Liver (tissue), 9 donors: ENCODE results near the gene TACR2. TPM values are rescaled to one million over a fixed set of nuclear protein-coding genes. Genes with fewer than 3 reads are reported as not detected.

ENCODE experiments used
- DNase-seq: peaks from one replicate; pipeline ENCODE4 v3.0.0-alpha.2; 2017; ENCODE audit warnings: low spot score
- H3K27ac ChIP-seq, 2 donors: one replicate each; pipeline ENCODE4 v1.7.0; 2013; ENCODE audit warnings: inconsistent platforms in 2 of 2, low read length in 2 of 2, control low read depth in 1 of 2, low read depth in 1 of 2, mild to moderate bottlenecking in 1 of 2
- H3K27me3 ChIP-seq, 4 donors: one replicate each; pipeline versions ENCODE4 v1.6.1 to v1.7.0; 2013; ENCODE audit warnings: low read length in 3 of 4, inconsistent platforms in 1 of 4, mild to moderate bottlenecking in 1 of 4, moderate library complexity in 1 of 4; ENCODE audit not compliant: control insufficient read depth in 4 of 4, insufficient read depth in 4 of 4
- H3K36me3 ChIP-seq, 4 donors: one replicate each; pipeline versions ENCODE4 v1.6.1 to v1.7.0; 2013; ENCODE audit warnings: low read length in 3 of 4, mild to moderate bottlenecking in 3 of 4, low read depth in 1 of 4, moderate library complexity in 1 of 4; ENCODE audit not compliant: control insufficient read depth in 4 of 4, insufficient read depth in 3 of 4
- H3K4me1 ChIP-seq, 4 donors: one replicate each; pipeline versions ENCODE4 v1.6.1 to v1.7.0; 2013; ENCODE audit warnings: low read length in 3 of 4, mild to moderate bottlenecking in 3 of 4, moderate library complexity in 1 of 4; ENCODE audit not compliant: control insufficient read depth in 4 of 4, insufficient read depth in 4 of 4
- H3K4me3 ChIP-seq, 3 donors: one replicate each; pipeline versions ENCODE4 v1.6.1 to v1.7.0; 2013; ENCODE audit warnings: low read length in 3 of 3, control low read depth in 1 of 3, low read depth in 1 of 3, mild to moderate bottlenecking in 1 of 3
- H3K9ac ChIP-seq, 2 donors: one replicate each; pipeline ENCODE4 v1.7.0; 2013; ENCODE audit warnings: low read length in 2 of 2, mild to moderate bottlenecking in 2 of 2, moderate library complexity in 2 of 2, control low read depth in 1 of 2, low read depth in 1 of 2
- H3K9me3 ChIP-seq, 4 donors: one replicate each; pipeline versions ENCODE4 v1.6.1 to v1.7.0; 2013; ENCODE audit warnings: low read length in 3 of 4; ENCODE audit not compliant: control insufficient read depth in 4 of 4
- EGR1 ChIP-seq, 2 donors: IDR thresholded peaks; 2 replicates each; pipeline ENCODE4 v1.6.1; 2016 to 2018; ENCODE audit warnings: antibody characterized with exemption in 2 of 2, low read depth in 2 of 2
- FOXA1 ChIP-seq: IDR thresholded peaks from 2 replicates; pipeline ENCODE4 v1.6.1; 2016; ENCODE audit warnings: antibody characterized with exemption
- FOXA2 ChIP-seq: IDR thresholded peaks from 2 replicates; pipeline ENCODE4 v1.6.1; 2016; ENCODE audit warnings: antibody characterized with exemption
- GABPA ChIP-seq, 2 donors: IDR thresholded peaks in 1 of 2; conservative IDR thresholded peaks in 1 of 2; 2 replicates each; pipeline ENCODE4 v1.6.1; 2016; ENCODE audit warnings: antibody characterized with exemption in 2 of 2, mild to moderate bottlenecking in 1 of 2, moderate library complexity in 1 of 2
- HNF4A ChIP-seq, 2 donors: conservative IDR thresholded peaks; 2 replicates each; pipeline ENCODE4 v1.6.1; 2016; ENCODE audit warnings: antibody characterized with exemption in 2 of 2, mild to moderate bottlenecking in 2 of 2
- HNF4G ChIP-seq: IDR thresholded peaks from 2 replicates; pipeline ENCODE4 v1.6.1; 2016; ENCODE audit warnings: antibody characterized with exemption
- JUND ChIP-seq, 2 donors: IDR thresholded peaks; 2 replicates each; pipeline ENCODE4 v1.6.1; 2016; ENCODE audit warnings: antibody characterized with exemption in 2 of 2
- NR2F2 ChIP-seq: IDR thresholded peaks from 2 replicates; pipeline ENCODE4 v1.6.1; 2016; ENCODE audit warnings: antibody characterized with exemption
- RAD21 ChIP-seq, 2 donors: IDR thresholded peaks; 2 replicates each; pipeline ENCODE4 v1.6.1; 2016; ENCODE audit warnings: antibody characterized with exemption in 2 of 2, mild to moderate bottlenecking in 2 of 2
- RXRA ChIP-seq, 2 donors: IDR thresholded peaks; 2 replicates each; pipeline ENCODE4 v1.6.1; 2017 to 2018; ENCODE audit warnings: antibody characterized with exemption in 2 of 2, mild to moderate bottlenecking in 1 of 2
- SP1 ChIP-seq: IDR thresholded peaks from 2 replicates; pipeline ENCODE4 v1.6.1; 2018; ENCODE audit warnings: antibody characterized with exemption, mild to moderate bottlenecking
- TAF1 ChIP-seq: conservative IDR thresholded peaks from 2 replicates; pipeline ENCODE4 v1.6.1; 2016; ENCODE audit warnings: antibody characterized with exemption, mild to moderate bottlenecking
- YY1 ChIP-seq: IDR thresholded peaks from 2 replicates; pipeline ENCODE4 v1.6.1; 2016; ENCODE audit warnings: antibody characterized with exemption, mild to moderate bottlenecking
- WGBS: extraction: QIAGEN DNeasy Blood & Tissue Kit; methylation state at CpG from one replicate; pipeline ENCODE4 v1.1.7; 2013; 5-methylcytosine and 5-hydroxymethylcytosine counted together
- polyA plus RNA-seq, 2 donors: library from polyadenylated mRNA; stranded (reverse) in 1 of 2; unstranded in 1 of 2; fragments of 200-250 nt in 1 of 2; fragments of >200 nt in 1 of 2; fragmentation: Nextera tagmentation in 1 of 2; extraction: Ambion mirVana in 1 of 2; gene quantifications; one replicate each; pipeline versions ENCODE4 v1.2.1 to v1.2.3, GENCODE V29; 2013 to 2015
- total RNA-seq, 2 donors: library from RNA; depleted of rRNA; stranded (reverse); fragments of >200 nt; gene quantifications; one replicate each; pipeline ENCODE4 v1.2.3, GENCODE V29; 2014
- TF ChIP-seq, protein P1 (sequence below): IDR thresholded peaks from 2 replicates; pipeline ENCODE4 v1.6.1; 2016; ENCODE audit warnings: antibody characterized with exemption
- TF ChIP-seq, protein P2 (sequence below): fragments of 150-350 bp; IDR thresholded peaks from 2 replicates; pipeline ENCODE4 v1.5.1; 2017; ENCODE audit warnings: improper control_type of control experiment, low read depth, low read length; ENCODE audit not compliant: missing input control
- TF ChIP-seq, protein P3 (sequence below): IDR thresholded peaks from 2 replicates; pipeline ENCODE4 v1.6.1; 2016; ENCODE audit warnings: antibody characterized with exemption
- TF ChIP-seq, protein P4 (sequence below): IDR thresholded peaks from 2 replicates; pipeline ENCODE4 v1.6.1; 2016; ENCODE audit warnings: antibody characterized with exemption, mild to moderate bottlenecking
- TF ChIP-seq, protein P5 (sequence below): IDR thresholded peaks from 2 replicates; pipeline ENCODE4 v1.6.1; 2016; ENCODE audit warnings: antibody characterized with exemption
- donor health status: healthy.
- donor health status: healthy.
- donor health status: healthy.
- donor health status: healthy.
- donor health status: healthy.

The TACR2 gene
- total and polyA plus RNA-seq, 4 donors = 0.08 to 0.18 (median 0.12) TPM; not detected in 1

DNA sequence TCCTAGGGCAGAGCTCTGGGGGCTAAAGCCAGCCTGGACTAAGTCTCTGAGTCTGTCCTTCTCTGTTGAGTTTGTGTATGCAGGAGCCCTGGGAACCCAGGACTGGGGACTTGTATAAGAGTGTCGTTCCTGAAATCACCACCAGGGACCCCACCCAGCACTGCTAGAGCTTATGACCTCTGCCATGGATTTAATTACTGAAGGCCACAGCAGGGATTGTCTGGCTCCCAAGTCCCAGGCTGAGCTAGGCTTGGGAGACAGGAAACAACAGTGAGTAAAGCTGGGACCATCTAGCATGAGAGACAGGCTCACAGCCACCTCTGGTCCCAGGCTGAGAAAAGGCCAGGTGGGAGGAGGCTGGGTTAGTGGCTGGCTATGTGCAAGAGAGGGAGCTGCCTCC, 33.1 kb upstream of the TACR2 start:
- Histone ChIP-seq H3K9ac (no peak overlapping the region), H3K36me3 (no peaks in the 10 kb centered on the region)

More for the DNA sequence above, 33.1 kb upstream of the TACR2 start:
- Histone ChIP-seq H3K4me1 (peaks cover 0 to 11% (median 7%) of the 10 kb centered on the region in 4 donors), H3K27ac (no peak overlapping the region), H3K9me3 (no peaks in the 10 kb centered on the region), H3K27me3 (no peaks in the 10 kb centered on the region), H3K4me3 (no peak overlapping the region)
- TF ChIP-seq, protein P1, sequence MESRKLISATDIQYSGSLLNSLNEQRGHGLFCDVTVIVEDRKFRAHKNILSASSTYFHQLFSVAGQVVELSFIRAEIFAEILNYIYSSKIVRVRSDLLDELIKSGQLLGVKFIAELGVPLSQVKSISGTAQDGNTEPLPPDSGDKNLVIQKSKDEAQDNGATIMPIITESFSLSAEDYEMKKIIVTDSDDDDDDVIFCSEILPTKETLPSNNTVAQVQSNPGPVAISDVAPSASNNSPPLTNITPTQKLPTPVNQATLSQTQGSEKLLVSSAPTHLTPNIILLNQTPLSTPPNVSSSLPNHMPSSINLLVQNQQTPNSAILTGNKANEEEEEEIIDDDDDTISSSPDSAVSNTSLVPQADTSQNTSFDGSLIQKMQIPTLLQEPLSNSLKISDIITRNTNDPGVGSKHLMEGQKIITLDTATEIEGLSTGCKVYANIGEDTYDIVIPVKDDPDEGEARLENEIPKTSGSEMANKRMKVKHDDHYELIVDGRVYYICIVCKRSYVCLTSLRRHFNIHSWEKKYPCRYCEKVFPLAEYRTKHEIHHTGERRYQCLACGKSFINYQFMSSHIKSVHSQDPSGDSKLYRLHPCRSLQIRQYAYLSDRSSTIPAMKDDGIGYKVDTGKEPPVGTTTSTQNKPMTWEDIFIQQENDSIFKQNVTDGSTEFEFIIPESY = no peak
- no peak for TF ChIP-seq JUND (IDR thresholded peaks at IDR 0.05)
- TF ChIP-seq NR2F2 = peak; percentile 79
- TF ChIP-seq HNF4A (conservative IDR thresholded peaks at IDR 0.05) = no peak
- no peak for TF ChIP-seq FOXA2
- TF ChIP-seq RAD21 (IDR thresholded peaks at IDR 0.05) = peak; percentile 64 to 78
- TF ChIP-seq GABPA (IDR thresholded peaks at IDR 0.05 in 1 of 2, conservative IDR thresholded peaks at IDR 0.05 in 1 of 2) = no peak
- no peak for TF ChIP-seq HNF4G
- TF ChIP-seq RXRA (IDR thresholded peaks at IDR 0.05) = peak; percentile 16 to 17
- no peak for TF ChIP-seq YY1
- no peak for TF ChIP-seq SP1
- TF ChIP-seq, protein P2, sequence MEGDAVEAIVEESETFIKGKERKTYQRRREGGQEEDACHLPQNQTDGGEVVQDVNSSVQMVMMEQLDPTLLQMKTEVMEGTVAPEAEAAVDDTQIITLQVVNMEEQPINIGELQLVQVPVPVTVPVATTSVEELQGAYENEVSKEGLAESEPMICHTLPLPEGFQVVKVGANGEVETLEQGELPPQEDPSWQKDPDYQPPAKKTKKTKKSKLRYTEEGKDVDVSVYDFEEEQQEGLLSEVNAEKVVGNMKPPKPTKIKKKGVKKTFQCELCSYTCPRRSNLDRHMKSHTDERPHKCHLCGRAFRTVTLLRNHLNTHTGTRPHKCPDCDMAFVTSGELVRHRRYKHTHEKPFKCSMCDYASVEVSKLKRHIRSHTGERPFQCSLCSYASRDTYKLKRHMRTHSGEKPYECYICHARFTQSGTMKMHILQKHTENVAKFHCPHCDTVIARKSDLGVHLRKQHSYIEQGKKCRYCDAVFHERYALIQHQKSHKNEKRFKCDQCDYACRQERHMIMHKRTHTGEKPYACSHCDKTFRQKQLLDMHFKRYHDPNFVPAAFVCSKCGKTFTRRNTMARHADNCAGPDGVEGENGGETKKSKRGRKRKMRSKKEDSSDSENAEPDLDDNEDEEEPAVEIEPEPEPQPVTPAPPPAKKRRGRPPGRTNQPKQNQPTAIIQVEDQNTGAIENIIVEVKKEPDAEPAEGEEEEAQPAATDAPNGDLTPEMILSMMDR = peak; percentile 50
- no peak for TF ChIP-seq EGR1 (IDR thresholded peaks at IDR 0.05; ENCODE audit: low read depth in 2 of 2)
- TF ChIP-seq, protein P3, sequence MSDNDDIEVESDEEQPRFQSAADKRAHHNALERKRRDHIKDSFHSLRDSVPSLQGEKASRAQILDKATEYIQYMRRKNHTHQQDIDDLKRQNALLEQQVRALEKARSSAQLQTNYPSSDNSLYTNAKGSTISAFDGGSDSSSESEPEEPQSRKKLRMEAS = no peak
- TF ChIP-seq, protein P4, sequence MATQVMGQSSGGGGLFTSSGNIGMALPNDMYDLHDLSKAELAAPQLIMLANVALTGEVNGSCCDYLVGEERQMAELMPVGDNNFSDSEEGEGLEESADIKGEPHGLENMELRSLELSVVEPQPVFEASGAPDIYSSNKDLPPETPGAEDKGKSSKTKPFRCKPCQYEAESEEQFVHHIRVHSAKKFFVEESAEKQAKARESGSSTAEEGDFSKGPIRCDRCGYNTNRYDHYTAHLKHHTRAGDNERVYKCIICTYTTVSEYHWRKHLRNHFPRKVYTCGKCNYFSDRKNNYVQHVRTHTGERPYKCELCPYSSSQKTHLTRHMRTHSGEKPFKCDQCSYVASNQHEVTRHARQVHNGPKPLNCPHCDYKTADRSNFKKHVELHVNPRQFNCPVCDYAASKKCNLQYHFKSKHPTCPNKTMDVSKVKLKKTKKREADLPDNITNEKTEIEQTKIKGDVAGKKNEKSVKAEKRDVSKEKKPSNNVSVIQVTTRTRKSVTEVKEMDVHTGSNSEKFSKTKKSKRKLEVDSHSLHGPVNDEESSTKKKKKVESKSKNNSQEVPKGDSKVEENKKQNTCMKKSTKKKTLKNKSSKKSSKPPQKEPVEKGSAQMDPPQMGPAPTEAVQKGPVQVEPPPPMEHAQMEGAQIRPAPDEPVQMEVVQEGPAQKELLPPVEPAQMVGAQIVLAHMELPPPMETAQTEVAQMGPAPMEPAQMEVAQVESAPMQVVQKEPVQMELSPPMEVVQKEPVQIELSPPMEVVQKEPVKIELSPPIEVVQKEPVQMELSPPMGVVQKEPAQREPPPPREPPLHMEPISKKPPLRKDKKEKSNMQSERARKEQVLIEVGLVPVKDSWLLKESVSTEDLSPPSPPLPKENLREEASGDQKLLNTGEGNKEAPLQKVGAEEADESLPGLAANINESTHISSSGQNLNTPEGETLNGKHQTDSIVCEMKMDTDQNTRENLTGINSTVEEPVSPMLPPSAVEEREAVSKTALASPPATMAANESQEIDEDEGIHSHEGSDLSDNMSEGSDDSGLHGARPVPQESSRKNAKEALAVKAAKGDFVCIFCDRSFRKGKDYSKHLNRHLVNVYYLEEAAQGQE = no peak
- TF ChIP-seq, protein P5, sequence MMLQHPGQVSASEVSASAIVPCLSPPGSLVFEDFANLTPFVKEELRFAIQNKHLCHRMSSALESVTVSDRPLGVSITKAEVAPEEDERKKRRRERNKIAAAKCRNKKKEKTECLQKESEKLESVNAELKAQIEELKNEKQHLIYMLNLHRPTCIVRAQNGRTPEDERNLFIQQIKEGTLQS = no peak
- no peak for TF ChIP-seq FOXA1
- TF ChIP-seq TAF1 = no peak
- 12% methylated on average over 1 of the region's 1 CpG for WGBS
- no peak for DNase-seq
